ENCODE data around the gene FGF14. TPM values are rescaled to one million over a fixed set of nuclear protein-coding genes. Genes with fewer than 3 reads are reported as not detected.

FGF14 gene
- total RNA-seq, 1 experiment from 2014 or later: 0.22 TPM

DNA sequence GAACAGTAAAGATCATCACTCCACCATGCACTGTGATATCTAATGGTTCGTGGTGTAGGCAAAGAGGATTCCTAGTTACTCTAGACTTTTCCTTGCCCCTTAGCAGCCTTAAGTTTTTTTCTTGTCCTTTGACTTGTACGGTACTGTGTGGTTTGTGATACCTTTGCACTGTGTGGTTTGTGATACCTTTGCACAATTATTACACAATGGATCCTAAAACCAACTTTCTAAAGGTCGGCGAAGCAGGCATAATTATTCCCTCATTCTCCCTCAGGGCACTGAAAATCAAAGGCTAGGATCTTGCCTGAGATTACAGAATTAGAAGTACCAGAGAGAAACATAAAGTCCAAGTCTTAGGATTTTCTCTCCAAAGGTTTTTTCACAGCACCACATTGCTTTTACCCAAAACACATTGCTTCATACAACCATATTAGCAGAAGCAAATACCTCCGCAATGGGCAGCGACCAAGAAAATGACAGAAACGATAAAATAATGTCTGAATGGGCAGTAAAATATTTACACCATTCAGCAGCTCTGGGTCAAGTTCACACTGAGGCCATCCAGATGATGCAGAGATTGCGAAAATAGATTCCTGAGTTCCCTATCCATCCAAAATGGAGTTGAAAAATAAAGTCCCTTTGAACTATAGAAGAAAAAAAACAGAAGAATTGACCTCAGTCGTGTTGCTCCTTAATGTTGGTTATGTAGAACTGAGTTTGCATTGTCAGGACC lies 106.4 kb downstream of the FGF14 start:
- Histone ChIP-seq H3K27ac (ENCODE audit: insufficient read length, low read depth, low read length) (no peak overlapping the region), H3K23me2 (ENCODE audit: insufficient read length, low read depth, low read length, poor library complexity, severe bottlenecking) (no peaks in the 10 kb centered on the region), H3K4me1 (ENCODE audit: insufficient read depth, low read length) (no peaks in the 10 kb centered on the region), H3K23ac (ENCODE audit: insufficient read length, low read depth, low read length) (no peak overlapping the region), H3K14ac (ENCODE audit: insufficient read depth, low read length) (no peak overlapping the region), H3K9me3 (ENCODE audit: control insufficient read depth, low read depth, low read length) (no peaks in the 10 kb centered on the region), H4K20me1 (ENCODE audit: control insufficient read depth, insufficient read depth, insufficient read length) (no peaks in the 10 kb centered on the region), H2AFZ (ENCODE audit: low read length) (no peak overlapping the region), H3K56ac (ENCODE audit: insufficient read length, low read depth, low read length) (no peak overlapping the region), H4K5ac (ENCODE audit: insufficient read length, low read depth, low read length) (no peak overlapping the region), H3K79me1 (ENCODE audit: insufficient read depth, low read depth, low read length, poor library complexity, severe bottlenecking) (no peaks in the 10 kb centered on the region), H4K91ac (ENCODE audit: insufficient read length, low read depth, low read length) (no peak overlapping the region), H2BK20ac (ENCODE audit: low read depth, low read length, poor library complexity, severe bottlenecking) (no peak overlapping the region), H2BK15ac (ENCODE audit: low read depth, low read length) (no peak overlapping the region), H3K27me3 (ENCODE audit: insufficient read depth, low read length) (no peaks in the 10 kb centered on the region), H4K8ac (replicated peaks; ENCODE audit: insufficient read length, low read depth, low read length) (no peak overlapping the region), H3K4me2 (ENCODE audit: insufficient read depth, insufficient read length, low read length) (no peak overlapping the region), H2BK120ac (ENCODE audit: low read depth, low read length, poor library complexity, severe bottlenecking) (no peak overlapping the region), H2BK12ac (ENCODE audit: insufficient read length, low read depth, low read length) (no peak overlapping the region), H3K79me2 (ENCODE audit: insufficient read depth, low read length) (no peaks in the 10 kb centered on the region), H2AK5ac (ENCODE audit: insufficient read length, low read length) (no peak overlapping the region), H3K18ac (ENCODE audit: insufficient read length, low read depth, low read length) (no peak overlapping the region), H3T11ph (ENCODE audit: low read length) (no peak overlapping the region), H3K9ac (ENCODE audit: extremely low read depth, insufficient read length, low read length) (no peak overlapping the region), H3K4ac (ENCODE audit: low read depth, low read length) (no peak overlapping the region), H2BK5ac (ENCODE audit: insufficient read length, low read length) (no peak overlapping the region)
- Mint-ChIP-seq H3K27me3 (ENCODE audit: low read depth) (no peaks in the 10 kb centered on the region), H3K4me3 (no peak overlapping the region), H3K27ac (no peak overlapping the region), H3K9me3 (no peaks in the 10 kb centered on the region), H3K36me3 (ENCODE audit: insufficient read depth in 1 of 3, low read depth in 3 of 3) (no peaks in the 10 kb centered on the region), H3K4me1 (peaks cover 0 to 2% of the 10 kb centered on the region in 2 experiments; a peak in 1 of 4 replicates)
- no CpG with 5 or more reads among the region's 9 CpGs for WGBS (ENCODE audit: extremely low coverage, insufficient read length, low lambda C conversion rate)
- no peak for DNase-seq
- TF ChIP-seq, protein P1, sequence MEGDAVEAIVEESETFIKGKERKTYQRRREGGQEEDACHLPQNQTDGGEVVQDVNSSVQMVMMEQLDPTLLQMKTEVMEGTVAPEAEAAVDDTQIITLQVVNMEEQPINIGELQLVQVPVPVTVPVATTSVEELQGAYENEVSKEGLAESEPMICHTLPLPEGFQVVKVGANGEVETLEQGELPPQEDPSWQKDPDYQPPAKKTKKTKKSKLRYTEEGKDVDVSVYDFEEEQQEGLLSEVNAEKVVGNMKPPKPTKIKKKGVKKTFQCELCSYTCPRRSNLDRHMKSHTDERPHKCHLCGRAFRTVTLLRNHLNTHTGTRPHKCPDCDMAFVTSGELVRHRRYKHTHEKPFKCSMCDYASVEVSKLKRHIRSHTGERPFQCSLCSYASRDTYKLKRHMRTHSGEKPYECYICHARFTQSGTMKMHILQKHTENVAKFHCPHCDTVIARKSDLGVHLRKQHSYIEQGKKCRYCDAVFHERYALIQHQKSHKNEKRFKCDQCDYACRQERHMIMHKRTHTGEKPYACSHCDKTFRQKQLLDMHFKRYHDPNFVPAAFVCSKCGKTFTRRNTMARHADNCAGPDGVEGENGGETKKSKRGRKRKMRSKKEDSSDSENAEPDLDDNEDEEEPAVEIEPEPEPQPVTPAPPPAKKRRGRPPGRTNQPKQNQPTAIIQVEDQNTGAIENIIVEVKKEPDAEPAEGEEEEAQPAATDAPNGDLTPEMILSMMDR (conservative IDR thresholded peaks at IDR 0.05): no peak

Measured in H9 (cell line).